ENCODE measurements around the gene HMGN2. TPM values are rescaled to one million over a fixed set of nuclear protein-coding genes. Genes with fewer than 3 reads are reported as not detected.

The HMGN2 gene
- total and polyA plus RNA-seq, 4 donors: 51.8 to 218 (median 132) TPM

- H3K4me1 ChIP-seq (ENCODE audit: control insufficient read depth in 4 of 4, insufficient read depth in 4 of 4, low read length in 3 of 4): peaks cover 1 to 18% (median 15%) of the 10 kb centered on the region in 4 donors
- DNase-seq (ENCODE audit: low spot score): no peak
- 94% methylated on average over 3 of the region's 3 CpGs for WGBS
- TF ChIP-seq SP1 (IDR thresholded peaks at IDR 0.05): no peak
- no peak for TF ChIP-seq GABPA (IDR thresholded peaks at IDR 0.05 in 1 of 2, conservative IDR thresholded peaks at IDR 0.05 in 1 of 2)
- TF ChIP-seq RXRA (IDR thresholded peaks at IDR 0.05): no peak
- TF ChIP-seq, protein P1, sequence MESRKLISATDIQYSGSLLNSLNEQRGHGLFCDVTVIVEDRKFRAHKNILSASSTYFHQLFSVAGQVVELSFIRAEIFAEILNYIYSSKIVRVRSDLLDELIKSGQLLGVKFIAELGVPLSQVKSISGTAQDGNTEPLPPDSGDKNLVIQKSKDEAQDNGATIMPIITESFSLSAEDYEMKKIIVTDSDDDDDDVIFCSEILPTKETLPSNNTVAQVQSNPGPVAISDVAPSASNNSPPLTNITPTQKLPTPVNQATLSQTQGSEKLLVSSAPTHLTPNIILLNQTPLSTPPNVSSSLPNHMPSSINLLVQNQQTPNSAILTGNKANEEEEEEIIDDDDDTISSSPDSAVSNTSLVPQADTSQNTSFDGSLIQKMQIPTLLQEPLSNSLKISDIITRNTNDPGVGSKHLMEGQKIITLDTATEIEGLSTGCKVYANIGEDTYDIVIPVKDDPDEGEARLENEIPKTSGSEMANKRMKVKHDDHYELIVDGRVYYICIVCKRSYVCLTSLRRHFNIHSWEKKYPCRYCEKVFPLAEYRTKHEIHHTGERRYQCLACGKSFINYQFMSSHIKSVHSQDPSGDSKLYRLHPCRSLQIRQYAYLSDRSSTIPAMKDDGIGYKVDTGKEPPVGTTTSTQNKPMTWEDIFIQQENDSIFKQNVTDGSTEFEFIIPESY (IDR thresholded peaks at IDR 0.05): no peak
- TF ChIP-seq YY1 (IDR thresholded peaks at IDR 0.05): no peak
- no peak for TF ChIP-seq EGR1 (IDR thresholded peaks at IDR 0.05; ENCODE audit: low read depth in 2 of 2)
- TF ChIP-seq, protein P2, sequence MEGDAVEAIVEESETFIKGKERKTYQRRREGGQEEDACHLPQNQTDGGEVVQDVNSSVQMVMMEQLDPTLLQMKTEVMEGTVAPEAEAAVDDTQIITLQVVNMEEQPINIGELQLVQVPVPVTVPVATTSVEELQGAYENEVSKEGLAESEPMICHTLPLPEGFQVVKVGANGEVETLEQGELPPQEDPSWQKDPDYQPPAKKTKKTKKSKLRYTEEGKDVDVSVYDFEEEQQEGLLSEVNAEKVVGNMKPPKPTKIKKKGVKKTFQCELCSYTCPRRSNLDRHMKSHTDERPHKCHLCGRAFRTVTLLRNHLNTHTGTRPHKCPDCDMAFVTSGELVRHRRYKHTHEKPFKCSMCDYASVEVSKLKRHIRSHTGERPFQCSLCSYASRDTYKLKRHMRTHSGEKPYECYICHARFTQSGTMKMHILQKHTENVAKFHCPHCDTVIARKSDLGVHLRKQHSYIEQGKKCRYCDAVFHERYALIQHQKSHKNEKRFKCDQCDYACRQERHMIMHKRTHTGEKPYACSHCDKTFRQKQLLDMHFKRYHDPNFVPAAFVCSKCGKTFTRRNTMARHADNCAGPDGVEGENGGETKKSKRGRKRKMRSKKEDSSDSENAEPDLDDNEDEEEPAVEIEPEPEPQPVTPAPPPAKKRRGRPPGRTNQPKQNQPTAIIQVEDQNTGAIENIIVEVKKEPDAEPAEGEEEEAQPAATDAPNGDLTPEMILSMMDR (IDR thresholded peaks at IDR 0.05; ENCODE audit: low read depth, low read length, missing input control): no peak
- TF ChIP-seq, protein P3, sequence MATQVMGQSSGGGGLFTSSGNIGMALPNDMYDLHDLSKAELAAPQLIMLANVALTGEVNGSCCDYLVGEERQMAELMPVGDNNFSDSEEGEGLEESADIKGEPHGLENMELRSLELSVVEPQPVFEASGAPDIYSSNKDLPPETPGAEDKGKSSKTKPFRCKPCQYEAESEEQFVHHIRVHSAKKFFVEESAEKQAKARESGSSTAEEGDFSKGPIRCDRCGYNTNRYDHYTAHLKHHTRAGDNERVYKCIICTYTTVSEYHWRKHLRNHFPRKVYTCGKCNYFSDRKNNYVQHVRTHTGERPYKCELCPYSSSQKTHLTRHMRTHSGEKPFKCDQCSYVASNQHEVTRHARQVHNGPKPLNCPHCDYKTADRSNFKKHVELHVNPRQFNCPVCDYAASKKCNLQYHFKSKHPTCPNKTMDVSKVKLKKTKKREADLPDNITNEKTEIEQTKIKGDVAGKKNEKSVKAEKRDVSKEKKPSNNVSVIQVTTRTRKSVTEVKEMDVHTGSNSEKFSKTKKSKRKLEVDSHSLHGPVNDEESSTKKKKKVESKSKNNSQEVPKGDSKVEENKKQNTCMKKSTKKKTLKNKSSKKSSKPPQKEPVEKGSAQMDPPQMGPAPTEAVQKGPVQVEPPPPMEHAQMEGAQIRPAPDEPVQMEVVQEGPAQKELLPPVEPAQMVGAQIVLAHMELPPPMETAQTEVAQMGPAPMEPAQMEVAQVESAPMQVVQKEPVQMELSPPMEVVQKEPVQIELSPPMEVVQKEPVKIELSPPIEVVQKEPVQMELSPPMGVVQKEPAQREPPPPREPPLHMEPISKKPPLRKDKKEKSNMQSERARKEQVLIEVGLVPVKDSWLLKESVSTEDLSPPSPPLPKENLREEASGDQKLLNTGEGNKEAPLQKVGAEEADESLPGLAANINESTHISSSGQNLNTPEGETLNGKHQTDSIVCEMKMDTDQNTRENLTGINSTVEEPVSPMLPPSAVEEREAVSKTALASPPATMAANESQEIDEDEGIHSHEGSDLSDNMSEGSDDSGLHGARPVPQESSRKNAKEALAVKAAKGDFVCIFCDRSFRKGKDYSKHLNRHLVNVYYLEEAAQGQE (IDR thresholded peaks at IDR 0.05): no peak
- no peak for TF ChIP-seq MAX (IDR thresholded peaks at IDR 0.05)
- no peak for TF ChIP-seq HNF4G (IDR thresholded peaks at IDR 0.05)
- TF ChIP-seq JUND (IDR thresholded peaks at IDR 0.05): no peak
- no peak for TF ChIP-seq NR2F2 (IDR thresholded peaks at IDR 0.05)
- no peak for TF ChIP-seq HNF4A (conservative IDR thresholded peaks at IDR 0.05)
- TF ChIP-seq FOXA1 (IDR thresholded peaks at IDR 0.05): no peak
- TF ChIP-seq FOXA2 (IDR thresholded peaks at IDR 0.05): no peak
- H3K27me3 ChIP-seq (ENCODE audit: control insufficient read depth in 4 of 4, insufficient read depth in 4 of 4, low read length in 3 of 4): no peaks in the 10 kb centered on the region
- peaks cover 0 to 35% (median 12%) of the 10 kb centered on the region in 4 donors for H3K36me3 ChIP-seq (ENCODE audit: control insufficient read depth in 4 of 4, insufficient read depth in 3 of 4, low read depth in 1 of 4, low read length in 3 of 4)
- H3K27ac ChIP-seq (ENCODE audit: low read depth in 1 of 2, low read length in 2 of 2): no peak overlapping the region
- H3K9ac ChIP-seq (ENCODE audit: low read depth in 1 of 2, low read length in 2 of 2): no peak overlapping the region
- H3K4me3 ChIP-seq (ENCODE audit: low read depth in 1 of 3, low read length in 3 of 3): no peak overlapping the region
- no peaks in the 10 kb centered on the region for H3K9me3 ChIP-seq (ENCODE audit: control insufficient read depth in 4 of 4, low read length in 3 of 4)
Measured at GRCh38 chr1:26478159-26478558, 5.9 kb downstream of the HMGN2 start.

- peaks cover 0 to 30% (median 9%) of the 10 kb centered on the region in 4 donors for H3K36me3 ChIP-seq (ENCODE audit: control insufficient read depth in 4 of 4, insufficient read depth in 3 of 4, low read depth in 1 of 4, low read length in 3 of 4)
Measured at GRCh38 chr1:26478988-26479387, 6.7 kb downstream of the HMGN2 start.

More at GRCh38 chr1:26478988-26479387, 6.7 kb downstream of the HMGN2 start:
- Histone ChIP-seq H3K9ac (ENCODE audit: low read depth in 1 of 2, low read length in 2 of 2) (no peak overlapping the region), H3K9me3 (ENCODE audit: control insufficient read depth in 4 of 4, low read length in 3 of 4) (no peaks in the 10 kb centered on the region), H3K27ac (ENCODE audit: low read depth in 1 of 2, low read length in 2 of 2) (no peak overlapping the region), H3K4me3 (ENCODE audit: low read depth in 1 of 3, low read length in 3 of 3) (no peak overlapping the region), H3K4me1 (ENCODE audit: control insufficient read depth in 4 of 4, insufficient read depth in 4 of 4, low read length in 3 of 4) (peaks cover 0 to 10% (median 7%) of the 10 kb centered on the region in 4 donors), H3K27me3 (ENCODE audit: control insufficient read depth in 4 of 4, insufficient read depth in 4 of 4, low read length in 3 of 4) (no peaks in the 10 kb centered on the region)
- DNase-seq (ENCODE audit: low spot score): no peak
- WGBS: 95% methylated on average over 6 of the region's 6 CpGs
- TF ChIP-seq NR2F2 (IDR thresholded peaks at IDR 0.05) (no peak), HNF4A (conservative IDR thresholded peaks at IDR 0.05) (no peak), YY1 (IDR thresholded peaks at IDR 0.05) (no peak), JUND (IDR thresholded peaks at IDR 0.05) (no peak), FOXA2 (IDR thresholded peaks at IDR 0.05) (no peak), RAD21 (IDR thresholded peaks at IDR 0.05) (no peak), HNF4G (IDR thresholded peaks at IDR 0.05) (no peak)

Measured in liver (tissue), 9 donors.